HG02588 (cell line): ENCODE measurements around the gene ERVMER34-1.

Experiments used
- ATAC-seq: cut with Tn5 transposase; IDR thresholded peaks from one replicate; pipeline ENCODE4 v1.9.1; 2021; ENCODE audit warnings: mild to moderate bottlenecking, moderate library complexity; ENCODE audit not compliant: unreplicated experiment

Gene ERVMER34-1

GRCh38 chr4:52750819-52751486 is at the start of gene ERVMER34-1:
ERVMER34-1 (minus strand) TSS chr4:52751425; CDS start chr4:52745520, 5,905 bp downstream.
- no peak for ATAC-seq

DNA sequence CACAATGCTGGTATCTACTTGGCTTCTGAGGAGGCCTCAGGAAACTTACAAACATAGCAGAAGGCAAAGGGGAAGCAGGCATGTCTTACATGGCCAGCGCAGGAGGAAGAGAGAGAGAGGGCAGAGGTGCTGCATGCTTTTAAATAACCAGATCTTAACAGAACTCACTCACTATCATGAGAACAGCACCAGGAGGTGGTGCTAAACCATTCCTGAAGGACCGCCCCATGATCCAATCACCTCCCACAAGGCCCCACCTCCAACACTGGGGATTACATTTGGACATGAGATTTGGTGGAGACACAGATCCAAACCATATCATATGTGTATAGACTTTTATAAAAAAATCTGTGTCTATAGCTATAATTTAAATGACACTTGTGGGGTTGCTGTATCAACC is 48.6 kb upstream of the ERVMER34-1 start:
- ATAC-seq = no peak

DNA sequence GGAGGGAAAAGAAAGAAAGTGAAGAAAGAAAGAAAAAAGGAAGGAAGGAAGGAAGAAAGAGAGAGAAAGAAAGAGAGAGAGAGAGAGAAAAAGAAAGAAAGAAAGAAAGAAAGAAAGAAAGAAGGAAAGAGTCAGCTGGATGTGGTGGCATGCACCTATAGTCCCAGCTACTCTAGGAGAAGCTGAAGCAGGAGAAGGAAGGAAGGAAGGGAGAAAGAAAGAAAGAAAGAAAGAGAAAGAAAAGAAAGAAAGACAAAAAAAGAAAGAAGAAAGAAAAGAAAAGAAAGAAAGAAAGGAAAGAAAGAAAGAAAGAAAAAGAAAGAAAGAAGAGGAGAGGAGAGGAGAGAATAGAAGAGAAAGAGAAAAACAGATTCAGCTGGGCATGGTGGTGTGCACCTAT is 44.3 kb upstream of the ERVMER34-1 start:
- ATAC-seq = no peak

DNA sequence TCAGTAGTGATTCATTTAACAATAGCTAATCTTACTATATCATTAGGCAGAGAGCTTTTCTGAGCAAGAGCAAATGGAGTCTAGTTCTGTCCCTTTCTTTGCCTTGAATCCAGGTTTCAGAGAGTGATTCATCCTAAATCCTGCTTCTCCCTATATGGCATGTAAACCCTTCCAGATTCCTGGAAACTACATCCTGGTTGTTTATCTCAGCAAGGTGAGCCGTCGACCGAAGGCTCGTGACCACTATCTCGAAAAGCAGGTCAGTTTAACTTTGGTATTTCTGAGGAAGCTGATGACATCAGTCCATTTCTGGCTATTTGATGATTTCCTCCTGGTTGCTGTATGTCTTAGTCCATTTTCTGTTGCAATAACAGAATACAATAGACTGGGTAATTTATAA is 40.7 kb upstream of the ERVMER34-1 start:
- ATAC-seq = no peak

GRCh38 chr4:52789774-52790173 is 38.5 kb upstream of the ERVMER34-1 start:
- ATAC-seq = no peak

GRCh38 chr4:52788806-52789205 is 37.6 kb upstream of the ERVMER34-1 start:
- no peak for ATAC-seq

GRCh38 chr4:52783069-52783468 is 31.8 kb upstream of the ERVMER34-1 start:
- no peak for ATAC-seq

DNA sequence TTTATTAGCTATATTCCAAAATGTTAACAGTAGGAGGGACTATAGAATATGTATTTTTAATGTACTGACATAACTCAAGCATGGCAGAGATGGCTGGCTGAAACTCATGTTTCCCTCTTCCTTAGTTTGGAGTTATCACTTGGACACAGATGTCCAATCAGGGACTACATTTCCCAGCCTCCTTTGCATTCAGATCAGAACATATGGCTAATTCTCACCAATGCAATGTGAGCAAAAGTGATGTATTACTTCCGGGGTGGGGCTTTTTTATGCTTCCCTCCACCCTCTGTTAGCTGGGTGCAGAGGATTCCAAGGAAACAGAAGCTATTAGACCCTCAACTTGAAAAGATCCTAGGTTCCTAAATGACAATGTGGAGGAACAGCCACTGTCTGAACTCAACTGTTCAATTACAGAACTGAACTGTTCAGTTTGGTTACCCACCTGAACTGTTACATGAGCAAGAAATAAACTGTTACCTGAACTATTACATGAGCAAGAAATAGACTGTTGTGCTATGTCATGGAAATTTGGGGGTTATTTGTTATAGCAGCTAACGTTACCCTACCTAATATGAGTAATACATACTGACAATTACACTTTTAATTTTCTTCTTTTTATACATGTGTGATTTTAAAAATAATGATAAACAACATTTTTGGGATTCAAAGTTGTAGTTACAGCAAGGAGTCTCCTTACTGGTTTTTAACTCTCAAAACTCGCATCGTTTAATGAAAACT is 29.6 kb upstream of the ERVMER34-1 start:
- ATAC-seq = no peak

GRCh38 chr4:52780206-52780605 is 29.0 kb upstream of the ERVMER34-1 start:
- ATAC-seq = no peak

DNA sequence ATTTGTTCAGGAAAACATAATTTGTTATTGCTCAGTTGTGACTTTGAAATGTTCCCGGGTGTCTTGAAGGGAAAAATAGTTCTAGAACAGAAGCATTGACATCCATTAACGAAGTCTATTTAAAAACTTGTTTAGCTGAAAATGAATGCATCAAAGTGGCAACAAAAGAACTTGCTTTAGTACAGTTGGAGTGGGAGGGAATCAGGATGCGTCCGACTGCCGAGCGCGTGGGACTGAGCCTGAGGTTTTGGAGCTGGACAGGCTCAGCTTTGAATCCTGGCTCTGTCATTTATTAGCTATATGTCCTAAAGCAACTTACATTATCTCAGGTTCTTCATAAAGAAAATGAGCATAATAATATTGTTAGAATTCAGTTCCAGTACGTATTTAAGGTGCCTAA is 9.0 kb upstream of the ERVMER34-1 start:
- no peak for ATAC-seq

DNA sequence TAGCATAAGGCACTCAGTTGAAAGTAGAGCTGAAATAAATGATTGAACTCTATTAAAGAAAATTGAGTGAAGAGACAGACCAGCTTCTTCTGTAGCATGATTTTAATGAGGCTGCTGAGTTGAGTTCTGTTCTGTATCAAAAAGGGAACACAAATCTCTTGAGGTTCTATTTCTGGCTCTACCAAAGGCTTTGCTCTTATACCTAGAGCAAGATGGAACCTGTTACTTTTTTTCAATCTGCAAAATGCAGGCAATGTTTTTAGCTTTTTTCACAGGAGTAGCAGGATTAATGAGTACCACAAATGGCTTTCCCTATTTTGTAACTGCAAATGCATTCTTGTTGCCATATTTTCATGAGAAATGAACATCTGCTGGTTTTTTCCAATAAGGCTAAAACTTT is 4.2 kb upstream of the ERVMER34-1 start:
- no peak for ATAC-seq

DNA sequence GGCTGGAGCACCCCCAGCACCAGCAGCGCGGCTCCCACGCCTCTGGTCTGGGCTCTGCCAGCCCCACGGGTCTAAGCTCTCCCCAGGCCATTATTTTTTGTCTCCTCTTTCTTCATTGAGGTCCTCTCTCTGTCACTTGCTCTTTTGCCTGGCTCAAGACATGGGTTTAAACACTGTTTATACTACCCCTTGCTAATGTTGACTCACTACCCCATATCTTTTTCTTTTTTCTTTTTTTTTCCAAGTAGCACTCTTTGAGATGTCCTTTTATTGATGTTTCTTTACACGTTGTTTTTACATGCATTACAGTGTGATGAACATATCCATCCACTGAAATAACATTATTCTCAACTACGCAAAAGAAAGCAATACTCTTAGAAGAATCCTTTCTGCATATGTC is 1.7 kb upstream of the ERVMER34-1 start:
- no peak for ATAC-seq

- ATAC-seq = no peak
These were observed 274 bp upstream of the ERVMER34-1 start for GRCh38 chr4:52751487-52751911.

- no peak for ATAC-seq
These were observed 1.0 kb downstream of the ERVMER34-1 start for GRCh38 chr4:52750213-52750612.

GRCh38 chr4:52748432-52748831 is 2.8 kb downstream of the ERVMER34-1 start:
- no peak for ATAC-seq

DNA sequence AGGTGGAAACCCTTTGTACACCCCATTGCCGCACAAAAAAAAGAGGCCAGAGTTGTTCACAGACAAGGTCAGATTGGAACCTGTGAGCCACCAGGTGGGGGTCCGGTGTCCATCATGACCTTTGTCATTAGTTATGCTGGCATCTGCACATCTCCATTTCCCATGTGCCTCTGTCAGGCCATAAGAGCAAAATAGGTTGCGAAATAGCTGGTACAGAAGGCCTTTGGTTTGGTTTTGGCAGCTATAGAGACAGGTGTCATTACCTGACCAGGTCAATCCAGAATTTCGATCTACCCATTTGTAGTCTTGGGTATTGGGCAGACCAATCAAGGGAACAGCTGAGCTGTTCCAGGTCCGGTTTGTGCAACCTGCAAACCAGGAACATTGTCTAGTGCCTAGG is 6.6 kb downstream of the ERVMER34-1 start:
- ATAC-seq = no peak

DNA sequence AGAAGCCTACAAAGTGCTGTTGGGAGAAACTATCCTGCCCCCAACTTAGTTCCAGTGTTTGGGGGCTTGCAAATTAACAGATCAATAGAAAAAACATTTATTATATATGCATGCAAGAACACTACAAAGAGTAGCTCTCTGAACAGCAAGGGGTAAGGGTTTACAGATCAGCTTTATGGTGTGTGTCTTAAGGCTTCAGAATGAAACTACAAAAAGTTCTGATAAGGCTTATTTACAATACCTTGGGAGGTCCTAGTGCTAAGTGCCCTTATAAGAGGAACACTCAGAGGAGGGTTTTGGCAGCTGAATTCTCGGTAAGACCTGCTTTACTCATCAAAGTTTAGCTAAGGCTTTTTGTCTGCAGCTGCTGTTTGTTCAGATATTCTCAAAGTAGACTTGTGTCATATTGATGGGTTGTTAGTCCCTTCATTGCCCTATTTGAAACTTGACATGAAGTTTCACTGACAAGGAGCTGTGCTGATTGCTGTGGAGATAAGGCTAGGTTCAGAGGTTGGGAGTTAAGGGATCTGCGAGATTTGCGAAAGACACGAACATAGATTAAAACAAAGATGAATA is 7.7 kb downstream of the ERVMER34-1 start:
- no peak for ATAC-seq

GRCh38 chr4:52729586-52729985 is 21.6 kb downstream of the ERVMER34-1 start:
- ATAC-seq = no peak

DNA sequence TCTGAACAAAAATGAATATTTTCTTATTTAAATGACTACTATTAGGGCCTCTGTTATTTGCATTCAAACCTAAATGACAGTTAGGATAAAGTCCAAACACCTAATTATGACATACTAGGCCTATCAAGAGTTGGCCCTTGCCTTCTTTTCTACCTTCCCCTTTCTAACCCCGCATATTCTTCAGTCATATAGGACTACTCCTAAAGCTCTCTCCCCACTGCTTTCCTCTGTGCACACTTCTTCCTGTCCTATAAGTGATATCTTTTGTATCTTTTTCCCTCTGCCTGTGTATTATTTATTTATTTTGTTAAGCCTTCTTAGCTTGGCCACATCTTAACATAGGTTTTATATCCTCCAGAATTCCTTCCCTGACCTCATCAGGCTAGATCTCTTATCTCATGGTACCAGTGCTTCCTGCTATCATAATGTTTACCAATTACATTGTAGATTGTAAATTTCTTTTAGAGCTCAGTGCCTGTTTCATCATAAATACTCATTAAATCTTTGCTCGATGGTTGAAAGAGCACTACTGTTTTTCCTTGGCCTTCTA is 22.5 kb downstream of the ERVMER34-1 start:
- ATAC-seq = no peak

DNA sequence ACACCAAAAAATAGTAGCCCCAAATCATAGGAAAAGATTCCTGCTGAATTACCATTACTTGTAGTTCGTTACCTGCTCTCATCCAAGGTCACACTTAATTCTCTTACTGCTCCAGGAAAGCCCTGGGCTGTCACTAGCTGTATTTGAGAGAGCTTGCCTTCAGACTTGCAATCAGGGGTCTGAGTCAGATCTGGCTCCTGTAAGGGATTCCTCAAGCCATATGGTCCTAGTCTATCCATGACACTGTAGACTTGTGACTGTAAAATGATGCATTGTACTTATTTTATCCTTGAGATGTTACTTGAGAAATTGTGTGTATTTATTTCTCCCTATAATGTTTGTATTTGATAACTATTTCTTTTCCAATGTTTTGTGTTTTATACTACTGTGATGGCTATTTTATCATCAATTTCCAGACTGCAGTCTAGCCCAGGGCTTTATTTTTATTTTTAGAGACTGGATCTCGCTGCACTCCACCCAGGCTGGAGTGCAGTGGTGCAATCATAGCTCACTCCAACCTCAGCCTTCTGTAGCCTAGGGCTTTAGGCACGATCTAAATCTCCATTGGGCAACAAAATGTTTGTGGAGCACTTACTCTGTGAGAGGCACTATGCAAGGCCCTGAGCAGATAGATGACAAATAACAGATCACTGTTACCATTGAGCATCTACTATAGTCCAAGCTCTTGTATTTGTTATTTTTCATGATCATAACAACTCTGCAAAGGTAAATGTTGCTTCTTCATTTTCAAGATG is 24.2 kb downstream of the ERVMER34-1 start:
- ATAC-seq = no peak
